Measurements from ENCODE around the gene SLC25A11.
A peak's percentile ranks its signal among the peaks of the same experiment; 100 is the strongest.

SLC25A11 gene

GRCh38 chr17:4953451-4953961 is 13.7 kb upstream of the SLC25A11 start:
- no peak overlapping the region for H3K4me3 ChIP-seq (replicated peaks in 1 of 2; ENCODE audit: low read depth in 2 of 2, low read length in 2 of 2)
- DNase-seq (ENCODE audit: low read depth in 2 of 2), result peak; percentile 52 to 61
- no peak for TF ChIP-seq CTCF (IDR thresholded peaks at IDR 0.05; ENCODE audit: low read depth, low read length)

DNA sequence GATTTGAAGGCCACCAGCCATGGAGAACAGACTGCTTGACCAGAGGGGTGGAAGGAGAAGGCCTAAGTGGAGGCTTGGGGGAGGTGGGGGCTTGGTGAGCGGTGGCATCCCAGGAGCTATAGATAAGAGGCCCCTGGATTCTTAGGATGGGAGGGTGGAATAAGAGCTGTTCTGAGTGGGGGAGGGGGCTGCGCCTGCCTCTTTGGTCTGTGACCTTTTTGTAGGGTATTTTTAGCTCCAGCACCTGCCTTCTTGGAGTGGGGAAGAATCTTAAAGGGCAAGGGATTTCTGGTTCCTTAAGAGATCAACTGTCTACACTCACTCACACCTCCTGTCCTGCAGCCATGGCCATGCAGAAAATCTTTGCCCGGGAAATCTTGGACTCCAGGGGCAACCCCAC is 11.6 kb upstream of the SLC25A11 start:
- no peak for TF ChIP-seq CTCF (IDR thresholded peaks at IDR 0.05; ENCODE audit: low read depth, low read length)
- H3K4me3 ChIP-seq (replicated peaks in 1 of 2; ENCODE audit: low read depth in 2 of 2, low read length in 2 of 2), result no peak overlapping the region
- no peak for DNase-seq (ENCODE audit: low read depth in 2 of 2)

DNA sequence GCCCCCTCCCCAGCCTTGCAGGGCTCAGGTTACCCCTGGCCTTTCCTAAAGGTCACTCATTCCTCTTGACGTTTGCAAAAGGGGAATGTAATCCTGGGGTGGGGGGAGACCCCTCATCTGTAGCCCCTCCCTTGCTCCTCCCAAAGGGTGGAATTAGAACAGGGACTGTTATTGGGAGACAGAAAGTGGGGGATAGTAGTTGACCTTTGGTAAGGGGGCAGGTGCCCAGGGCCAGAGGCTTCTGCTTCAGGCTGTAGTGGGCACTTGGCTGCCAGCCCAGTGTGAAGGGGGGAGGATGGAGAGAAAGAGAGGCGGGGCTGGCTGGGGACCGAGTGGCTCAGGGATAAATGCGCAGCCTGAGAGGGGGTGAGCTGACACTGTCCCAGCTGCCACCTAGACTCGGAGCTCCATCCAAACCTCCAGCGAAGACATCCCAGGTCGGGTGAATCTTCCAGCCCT is 10.9 kb upstream of the SLC25A11 start, which contains the start of gene ENO3:
Gene ENO3, plus strand, starts transcription at position 374 of the 459 bp plus-strand sequence. CDS start 711 bp downstream, outside the sequence.
- no peak for TF ChIP-seq CTCF (IDR thresholded peaks at IDR 0.05; ENCODE audit: low read depth, low read length)
- no peak for DNase-seq (ENCODE audit: low read depth in 2 of 2)
- H3K4me3 ChIP-seq (replicated peaks in 1 of 2; ENCODE audit: low read depth in 2 of 2, low read length in 2 of 2), result peak within 1 kb of the TSS; percentile 36 to 47

GRCh38 chr17:4950075-4950745 is 10.4 kb upstream of the SLC25A11 start:
- H3K4me3 ChIP-seq (replicated peaks in 1 of 2; ENCODE audit: low read depth in 2 of 2, low read length in 2 of 2), result peak overlapping the region; percentile 36 to 47
- no peak for TF ChIP-seq CTCF (IDR thresholded peaks at IDR 0.05; ENCODE audit: low read depth, low read length)
- no peak for DNase-seq (ENCODE audit: low read depth in 2 of 2)

- DNase-seq (ENCODE audit: low read depth in 2 of 2), result peak; percentile 71 to 81
- no peak for TF ChIP-seq CTCF (IDR thresholded peaks at IDR 0.05; ENCODE audit: low read depth, low read length)
- H3K4me3 ChIP-seq (replicated peaks in 1 of 2; ENCODE audit: low read depth in 2 of 2, low read length in 2 of 2), result peak overlapping the region; percentile 61 to 63
Measured at GRCh38 chr17:4949321-4950074, 9.7 kb upstream of the SLC25A11 start.

DNA sequence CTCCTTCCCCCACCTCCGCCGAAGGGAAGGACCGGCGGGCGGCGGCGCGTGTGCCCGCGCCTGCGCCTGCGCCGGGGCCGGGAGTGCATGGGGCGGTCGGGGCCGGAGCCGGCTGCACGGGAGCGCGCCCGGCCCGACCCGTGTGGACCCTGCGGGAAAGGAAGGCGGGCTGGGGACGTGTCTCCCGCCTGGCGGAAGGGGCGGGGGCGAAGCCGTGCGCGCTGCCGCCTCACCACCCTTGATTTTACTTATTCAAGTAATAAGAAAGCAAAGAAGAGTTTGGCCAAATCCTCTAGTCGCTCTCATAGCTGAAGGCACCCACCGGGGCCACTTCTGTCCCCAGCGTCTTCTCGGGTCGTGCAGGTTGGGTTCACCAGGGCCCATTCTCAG is 9.1 kb upstream of the SLC25A11 start:
- DNase-seq (ENCODE audit: low read depth in 2 of 2), result peak; percentile 89 to 94
- H3K4me3 ChIP-seq (replicated peaks in 1 of 2; ENCODE audit: low read depth in 2 of 2, low read length in 2 of 2), result peak overlapping the region; percentile 61 to 98
- TF ChIP-seq CTCF (IDR thresholded peaks at IDR 0.05; ENCODE audit: low read depth, low read length), result no peak
